WTC11 (cell line): ENCODE results near the gene CCDC8. TPM values are rescaled to one million over a fixed set of nuclear protein-coding genes. Genes with fewer than 3 reads are reported as not detected.

ENCODE experiments used
- ATAC-seq: fragments of 200-7000 bp; cut with Tn5 transposase; 2 replicates; pipeline ENCODE4 v1.10.0; 2021; ENCODE audit warnings: mild to moderate bottlenecking, moderate library complexity
- CTCF ChIA-PET: fragments of 300-600 bp; sonication (Branson Sonifier 250); formaldehyde crosslinking; loops from one replicate; lab custom pipeline; 2021; ENCODE audit warnings: antibody characterized with exemption; lab: Charles Lee
- POLR2A ChIA-PET: fragments of 350-600 bp; sonication (Branson Sonifier 250); formaldehyde crosslinking; loops from one replicate; lab custom pipeline; 2021; ENCODE audit warnings: antibody characterized with exemption; lab: Charles Lee
- DNase-seq: peaks from one replicate; pipeline ENCODE4 v3.0.0; 2021; ENCODE audit warnings: low spot score
- H3K27ac Mint-ChIP-seq: 2 replicates; pipeline ENCODE4 v1.8.0; 2021; ENCODE audit warnings: mixed read lengths
- H3K27me3 Mint-ChIP-seq: 2 replicates; pipeline ENCODE4 v1.8.0; 2021; ENCODE audit warnings: low read depth, mild to moderate bottlenecking, moderate library complexity, mixed read lengths
- H3K36me3 Mint-ChIP-seq: 2 replicates; pipeline ENCODE4 v1.8.0; 2021; ENCODE audit warnings: mixed read lengths
- H3K4me1 Mint-ChIP-seq: 2 replicates; pipeline ENCODE4 v1.8.0; 2022; ENCODE audit warnings: mixed read lengths
- H3K4me3 Mint-ChIP-seq: 2 replicates; pipeline ENCODE4 v1.8.0; 2021; ENCODE audit warnings: mild to moderate bottlenecking, moderate library complexity, mixed read lengths
- H3K9me3 Mint-ChIP-seq: 2 replicates; pipeline ENCODE4 v1.8.0; 2021; ENCODE audit warnings: mixed read lengths
- ATF1 ChIP-seq: sonication (generic); formaldehyde crosslinking; IDR thresholded peaks from 2 replicates; pipeline ENCODE4 v1.8.1; 2023; ENCODE audit warnings: mild to moderate bottlenecking, moderate library complexity, missing genetic modification reagents
- E2F5 ChIP-seq: sonication (generic); formaldehyde crosslinking; IDR thresholded peaks from 2 replicates; pipeline ENCODE4 v1.8.1; 2022; ENCODE audit warnings: mild to moderate bottlenecking, moderate library complexity, missing genetic modification reagents
- FOXP1 ChIP-seq: sonication (generic); formaldehyde crosslinking; IDR thresholded peaks from 2 replicates; pipeline ENCODE4 v1.8.0; 2022; ENCODE audit warnings: missing genetic modification reagents, mild to moderate bottlenecking, moderate library complexity, borderline replicate concordance
- GABPB1 ChIP-seq: sonication (generic); formaldehyde crosslinking; IDR thresholded peaks from 2 replicates; pipeline ENCODE4 v1.8.1; 2023; ENCODE audit warnings: mild to moderate bottlenecking, missing genetic modification reagents
- IRF2 ChIP-seq: sonication (generic); formaldehyde crosslinking; IDR thresholded peaks from 2 replicates; pipeline ENCODE4 v1.8.0; 2022; ENCODE audit warnings: low read depth, missing genetic modification reagents, borderline replicate concordance
- KAT7 ChIP-seq: sonication (generic); formaldehyde crosslinking; IDR thresholded peaks from 2 replicates; pipeline ENCODE4 v1.8.1; 2023; ENCODE audit warnings: missing genetic modification reagents, mild to moderate bottlenecking, borderline replicate concordance
- NFATC4 ChIP-seq: fragments of 250-450 bp; sonication (Bioruptor Pico); IDR thresholded peaks from 2 replicates; pipeline ENCODE4 v1.9.0; 2021; ENCODE audit warnings: mild to moderate bottlenecking
- NR3C1 ChIP-seq: sonication (generic); formaldehyde crosslinking; conservative IDR thresholded peaks from 2 replicates; pipeline ENCODE4 v1.8.1; 2023; ENCODE audit warnings: low read depth, mild to moderate bottlenecking, missing genetic modification reagents
- OVOL2 ChIP-seq: fragments of 250-450 bp; sonication (Bioruptor Pico); IDR thresholded peaks from 2 replicates; pipeline ENCODE4 v1.9.0; 2021; ENCODE audit warnings: mild to moderate bottlenecking, borderline replicate concordance
- STAT6 ChIP-seq: sonication (generic); formaldehyde crosslinking; conservative IDR thresholded peaks from 2 replicates; pipeline ENCODE4 v1.8.1; 2023; ENCODE audit warnings: mild to moderate bottlenecking, low read depth, missing genetic modification reagents, moderate library complexity
- TP53 ChIP-seq: sonication (generic); formaldehyde crosslinking; IDR thresholded peaks from 2 replicates; pipeline ENCODE4 v1.8.1; 2023; ENCODE audit warnings: mild to moderate bottlenecking, missing genetic modification reagents
- USF2 ChIP-seq: sonication (generic); formaldehyde crosslinking; IDR thresholded peaks from 2 replicates; pipeline ENCODE4 v1.8.1; 2023; ENCODE audit warnings: mild to moderate bottlenecking, missing genetic modification reagents, moderate library complexity
- ZBTB21 ChIP-seq: sonication (generic); formaldehyde crosslinking; IDR thresholded peaks from 2 replicates; pipeline ENCODE4 v1.8.1; 2023; ENCODE audit warnings: mild to moderate bottlenecking, missing genetic modification reagents, borderline replicate concordance
- ZNF138 ChIP-seq: sonication (generic); formaldehyde crosslinking; conservative IDR thresholded peaks from 2 replicates; pipeline ENCODE4 v1.8.1; 2022; ENCODE audit warnings: mild to moderate bottlenecking, moderate library complexity, missing genetic modification reagents
- ZNF396 ChIP-seq: fragments of 250-450 bp; sonication (Bioruptor Pico); IDR thresholded peaks from 2 replicates; pipeline ENCODE4 v1.8.0; 2021; ENCODE audit warnings: mild to moderate bottlenecking, moderate library complexity, borderline replicate concordance
- ZNF532 ChIP-seq: fragments of 250-450 bp; sonication (Bioruptor Pico); IDR thresholded peaks from 2 replicates; pipeline ENCODE4 v1.9.0; 2021; ENCODE audit warnings: mild to moderate bottlenecking, borderline replicate concordance
- total RNA-seq: library from RNA; stranded (reverse); gene quantifications from 3 replicates; pipeline ENCODE4 v1.2.3, GENCODE V29; 2021
- TF ChIP-seq, protein P1 (sequence below): fragments of 250-450 bp; sonication (Bioruptor Pico); conservative IDR thresholded peaks from 2 replicates; pipeline ENCODE4 v1.9.0; 2021; ENCODE audit warnings: mild to moderate bottlenecking
- TF ChIP-seq, protein P2 (sequence below): sonication (generic); formaldehyde crosslinking; IDR thresholded peaks from 2 replicates; pipeline ENCODE4 v1.8.0; 2022; ENCODE audit warnings: mild to moderate bottlenecking, missing genetic modification reagents
- TF ChIP-seq, protein P3 (sequence below): sonication (generic); formaldehyde crosslinking; IDR thresholded peaks from 2 replicates; pipeline ENCODE4 v1.8.1; 2022; ENCODE audit warnings: low read depth, missing genetic modification reagents, borderline replicate concordance
- TF ChIP-seq, protein P4 (sequence below): sonication (generic); formaldehyde crosslinking; IDR thresholded peaks from 2 replicates; pipeline ENCODE4 v1.8.0; 2022; ENCODE audit warnings: mild to moderate bottlenecking, missing genetic modification reagents

The CCDC8 gene
- total RNA-seq, 1 experiment from 2014 or later = 25.7 TPM

GRCh38 chr19:46461537-46461936 is 48.2 kb upstream of the CCDC8 start (continued):
- TF ChIP-seq, protein P1, sequence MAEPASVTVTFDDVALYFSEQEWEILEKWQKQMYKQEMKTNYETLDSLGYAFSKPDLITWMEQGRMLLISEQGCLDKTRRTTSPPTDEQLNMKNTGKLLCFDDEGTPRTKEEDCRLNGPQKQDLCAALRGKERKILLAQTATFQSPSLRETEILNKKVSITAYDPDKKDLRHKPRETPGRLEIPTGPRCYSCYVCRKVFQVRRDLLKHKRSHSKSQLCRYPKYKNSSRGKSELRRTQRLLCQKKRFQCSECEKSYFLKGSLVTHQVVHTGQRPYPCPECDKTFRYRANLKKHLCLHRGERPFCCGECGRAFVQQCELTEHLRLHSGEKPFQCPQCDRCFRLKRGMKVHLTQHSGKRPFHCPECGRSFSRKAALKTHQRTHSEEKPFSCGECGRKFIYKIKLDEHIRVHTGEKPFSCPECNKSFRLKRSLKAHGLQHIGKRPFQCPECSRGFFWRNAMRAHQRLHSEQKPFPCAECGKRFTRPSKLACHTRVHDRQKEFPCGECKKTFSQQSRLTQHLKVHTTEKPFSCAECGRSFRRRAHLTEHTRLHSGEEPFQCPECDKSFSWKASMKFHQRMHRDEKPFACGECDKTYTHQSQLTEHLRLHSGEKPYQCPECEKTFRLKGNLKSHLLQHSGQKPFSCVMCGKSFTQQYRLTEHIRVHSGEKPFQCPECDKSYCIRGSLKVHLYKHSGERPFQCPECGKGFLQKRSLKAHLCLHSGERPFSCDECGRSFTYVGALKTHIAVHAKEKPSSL (CRISPR knock-in tag) = no peak
- no peak for TF ChIP-seq ATF1 (CRISPR knock-in tag)
- TF ChIP-seq NR3C1 (CRISPR knock-in tag) = no peak
- TF ChIP-seq ZBTB21 = no peak
- TF ChIP-seq FOXP1 (CRISPR knock-in tag) = no peak
- TF ChIP-seq, protein P2, sequence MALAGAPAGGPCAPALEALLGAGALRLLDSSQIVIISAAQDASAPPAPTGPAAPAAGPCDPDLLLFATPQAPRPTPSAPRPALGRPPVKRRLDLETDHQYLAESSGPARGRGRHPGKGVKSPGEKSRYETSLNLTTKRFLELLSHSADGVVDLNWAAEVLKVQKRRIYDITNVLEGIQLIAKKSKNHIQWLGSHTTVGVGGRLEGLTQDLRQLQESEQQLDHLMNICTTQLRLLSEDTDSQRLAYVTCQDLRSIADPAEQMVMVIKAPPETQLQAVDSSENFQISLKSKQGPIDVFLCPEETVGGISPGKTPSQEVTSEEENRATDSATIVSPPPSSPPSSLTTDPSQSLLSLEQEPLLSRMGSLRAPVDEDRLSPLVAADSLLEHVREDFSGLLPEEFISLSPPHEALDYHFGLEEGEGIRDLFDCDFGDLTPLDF (CRISPR knock-in tag) = no peak
- TF ChIP-seq ZNF138 (CRISPR knock-in tag) = no peak
- no peak for TF ChIP-seq KAT7
- TF ChIP-seq, protein P3, sequence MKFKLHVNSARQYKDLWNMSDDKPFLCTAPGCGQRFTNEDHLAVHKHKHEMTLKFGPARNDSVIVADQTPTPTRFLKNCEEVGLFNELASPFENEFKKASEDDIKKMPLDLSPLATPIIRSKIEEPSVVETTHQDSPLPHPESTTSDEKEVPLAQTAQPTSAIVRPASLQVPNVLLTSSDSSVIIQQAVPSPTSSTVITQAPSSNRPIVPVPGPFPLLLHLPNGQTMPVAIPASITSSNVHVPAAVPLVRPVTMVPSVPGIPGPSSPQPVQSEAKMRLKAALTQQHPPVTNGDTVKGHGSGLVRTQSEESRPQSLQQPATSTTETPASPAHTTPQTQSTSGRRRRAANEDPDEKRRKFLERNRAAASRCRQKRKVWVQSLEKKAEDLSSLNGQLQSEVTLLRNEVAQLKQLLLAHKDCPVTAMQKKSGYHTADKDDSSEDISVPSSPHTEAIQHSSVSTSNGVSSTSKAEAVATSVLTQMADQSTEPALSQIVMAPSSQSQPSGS = no peak
- TF ChIP-seq, all 79 proteins: peak for 0

- no peak overlapping the region for H3K27ac Mint-ChIP-seq
- CTCF ChIA-PET = interaction anchor here (1.0 kb wide), 1 partner anchor 88 kb away, joined by 4 read pairs; no protein-coding TSS in a partner anchor
- ATAC-seq (no peak), DNase-seq (no peak)
- POLR2A ChIA-PET = interaction anchor here (0.6 kb wide), 1 partner anchor 23 kb away, joined by 3 read pairs; no protein-coding TSS in a partner anchor
- H3K27me3 Mint-ChIP-seq = peaks cover 5% of the 10 kb centered on the region; the same call in 1 of the 2 replicates
- H3K4me3 Mint-ChIP-seq = no peak overlapping the region
- no peaks in the 10 kb centered on the region; the same call in 1 of the 2 replicates for H3K36me3 Mint-ChIP-seq
- no peaks in the 10 kb centered on the region for H3K9me3 Mint-ChIP-seq
- no peaks in the 10 kb centered on the region for H3K4me1 Mint-ChIP-seq
- TF ChIP-seq TP53 (no peak), OVOL2 (CRISPR knock-in tag) (no peak), IRF2 (CRISPR knock-in tag) (no peak), GABPB1 (CRISPR knock-in tag) (no peak), ZNF532 (CRISPR knock-in tag) (no peak), NFATC4 (no peak), STAT6 (CRISPR knock-in tag) (no peak), ZNF396 (no peak), E2F5 (CRISPR knock-in tag) (no peak), USF2 (CRISPR knock-in tag) (no peak)
- TF ChIP-seq, protein P2 (CRISPR knock-in tag) = no peak
- TF ChIP-seq, protein P4, sequence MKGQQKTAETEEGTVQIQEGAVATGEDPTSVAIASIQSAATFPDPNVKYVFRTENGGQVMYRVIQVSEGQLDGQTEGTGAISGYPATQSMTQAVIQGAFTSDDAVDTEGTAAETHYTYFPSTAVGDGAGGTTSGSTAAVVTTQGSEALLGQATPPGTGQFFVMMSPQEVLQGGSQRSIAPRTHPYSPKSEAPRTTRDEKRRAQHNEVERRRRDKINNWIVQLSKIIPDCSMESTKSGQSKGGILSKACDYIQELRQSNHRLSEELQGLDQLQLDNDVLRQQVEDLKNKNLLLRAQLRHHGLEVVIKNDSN (CRISPR knock-in tag) = no peak
Measured at GRCh38 chr19:46460981-46461380, 47.6 kb upstream of the CCDC8 start.
